GM21723 (cell line): Measurements from ENCODE around the gene PIK3C2G.
"Not testable (repeated sequence)": the region's sequence is repeated elsewhere in the genome, so short reads cannot be mapped to it uniquely, and the experiment has no call there.

Experiments used
- ATAC-seq: cut with Tn5 transposase; IDR thresholded peaks from one replicate; pipeline ENCODE4 v1.9.1; 2021; ENCODE audit warnings: mild to moderate bottlenecking, moderate library complexity; ENCODE audit not compliant: unreplicated experiment

Gene PIK3C2G

GRCh38 chr12:18693986-18694385, 432.7 kb downstream of the PIK3C2G start:
- not testable (repeated sequence) for ATAC-seq

GRCh38 chr12:18696971-18697602, 435.8 kb downstream of the PIK3C2G start:
- no peak for ATAC-seq
